Panc1 (cell line): ENCODE measurements around the gene RASGRF2. TPM values are rescaled to one million over a fixed set of nuclear protein-coding genes. Genes with fewer than 3 reads are reported as not detected.

ENCODE experiments used
- ATAC-seq: fragments of 200-7000 bp; cut with Tn5 transposase; 2 replicates; pipeline ENCODE4 v1.9.1; 2020; ENCODE audit warnings: mild to moderate bottlenecking, moderate library complexity
- BruUV-seq: library from RNA; stranded (reverse); fragments of 400-500 nt; replicated peaks from 2 replicates; lab custom pipeline; 2021; lab: Mats Ljungman, UMichigan
- CTCF ChIA-PET: fragments of 300-600 bp; sonication (Branson Sonifier 250); formaldehyde crosslinking; loops from one replicate; lab custom pipeline; 2022; ENCODE audit warnings: antibody characterized with exemption; lab: Charles Lee
- POLR2A ChIA-PET: fragments of 300-600 bp; sonication (Branson Sonifier 250); formaldehyde crosslinking; loops from one replicate; lab custom pipeline; 2022; ENCODE audit warnings: antibody characterized with exemption; lab: Charles Lee
- DNase-seq: peaks from one replicate; pipeline ENCODE4 v3.0.0-alpha.2; 2010; ENCODE audit warnings: low read depth, low spot score
- H3K27ac ChIP-seq: 2 replicates; pipeline ENCODE4 v1.5.1; 2011; ENCODE audit warnings: mild to moderate bottlenecking, low read length, inconsistent platforms
- H3K27me3 ChIP-seq: fragments of 200-500 bp; sonication (Bioruptor generic); 2 replicates; pipeline ENCODE4 v1.6.0; 2014; ENCODE audit warnings: low read length, inconsistent platforms; ENCODE audit not compliant: control insufficient read depth, insufficient read depth
- H3K36me3 ChIP-seq: fragments of 200-500 bp; sonication (Bioruptor generic); 2 replicates; pipeline ENCODE4 v1.5.1; 2014; ENCODE audit warnings: inconsistent platforms, mild to moderate bottlenecking, low read length, moderate library complexity; ENCODE audit not compliant: control insufficient read depth, insufficient read depth
- H3K4me1 ChIP-seq: 2 replicates; pipeline ENCODE4 v1.5.1; 2011; ENCODE audit warnings: inconsistent platforms, mild to moderate bottlenecking, low read length, moderate library complexity; ENCODE audit not compliant: control insufficient read depth, insufficient read depth
- H3K4me3 ChIP-seq, 2 experiments: 2 replicates each; pipeline ENCODE4 v1.5.1; 2011 to 2012; ENCODE audit warnings: low read depth in 2 of 2, low read length in 2 of 2, mild to moderate bottlenecking in 2 of 2, inconsistent platforms in 1 of 2, moderate library complexity in 1 of 2
- H3K9me3 ChIP-seq: fragments of 200-500 bp; sonication (Bioruptor generic); 2 replicates; pipeline ENCODE4 v1.5.1; 2014; ENCODE audit warnings: low read depth, mild to moderate bottlenecking, inconsistent platforms, low read length, moderate library complexity; ENCODE audit not compliant: control insufficient read depth, insufficient read depth
- CTCF ChIP-seq: fragments of 450-650 bp; IDR thresholded peaks from 2 replicates; pipeline ENCODE4 v1.5.1; 2017; ENCODE audit warnings: mild to moderate bottlenecking
- POLR2AphosphoS5 ChIP-seq: IDR thresholded peaks from 2 replicates; pipeline ENCODE4 v1.6.1; 2012; ENCODE audit warnings: mild to moderate bottlenecking, low read depth, low read length, moderate library complexity
- REST ChIP-seq, 2 experiments: IDR thresholded peaks; 2 replicates each; pipeline ENCODE4 v1.6.1; 2011 to 2012; ENCODE audit warnings: low read depth in 2 of 2, control low read depth in 1 of 2, low read length in 1 of 2, mild to moderate bottlenecking in 1 of 2, moderate library complexity in 1 of 2; ENCODE audit not compliant: insufficient read depth in 1 of 2
- SIN3A ChIP-seq: IDR thresholded peaks from 2 replicates; pipeline ENCODE4 v1.6.1; 2012; ENCODE audit warnings: low read depth, mild to moderate bottlenecking, low read length, moderate library complexity, borderline replicate concordance; ENCODE audit not compliant: insufficient read depth
- TCF7L2 ChIP-seq: IDR thresholded peaks from 2 replicates; pipeline ENCODE4 v1.6.1; 2011; ENCODE audit warnings: mild to moderate bottlenecking, low read depth, low read length, inconsistent platforms
- in situ Hi-C: cut with HindIII; loops from 2 replicates; pipeline ENCODE4 v1.10.0; 2016; ENCODE audit warnings: low sequenced_read_pairs, low pct_unique_long_range_greater_than_20kb
- intact Hi-C: fragments of 100-400 bp; cut with micrococcal nuclease; formaldehyde crosslinking; loops from one replicate; pipeline ENCODE4 v1.10.0; 2022; ENCODE audit not compliant: unreplicated experiment
- total RNA-seq: library from RNA; stranded (reverse); gene quantifications from one replicate; pipeline ENCODE4 v1.2.1, GENCODE V29; 2021; ENCODE audit not compliant: unreplicated experiment

RASGRF2 gene
- total RNA-seq, 1 experiment from 2014 or later, result 4.7 TPM

- in situ Hi-C loops, result no loop called here
- ATAC-seq, result no peak
Observed at GRCh38 chr5:81115261-81115660, 155.1 kb downstream of the RASGRF2 start.

GRCh38 chr5:81117566-81117965 is 157.4 kb downstream of the RASGRF2 start:
- Histone ChIP-seq H3K4me3 (no peak overlapping the region), H3K27ac (no peak overlapping the region), H3K27me3 (no peaks in the 10 kb centered on the region), H3K9me3 (no peaks in the 10 kb centered on the region), H3K36me3 (no peaks in the 10 kb centered on the region), H3K4me1 (no peaks in the 10 kb centered on the region)
- ChIA-PET CTCF (interaction anchor here (0.6 kb wide), 1 partner anchor 34 kb away, joined by 4 read pairs; no protein-coding TSS in a partner anchor), POLR2A (no interaction called here)
- no TSS peak for BruUV-seq
- intact Hi-C loops (no loop called here), in situ Hi-C loops (no loop called here)
- no peak for ATAC-seq
- TF ChIP-seq TCF7L2 (no peak), REST (IDR thresholded peaks at IDR 0.05; ENCODE audit: insufficient read depth in 1 of 2, low read depth in 2 of 2, low read length in 1 of 2) (no peak), CTCF (no peak), SIN3A (no peak)
- no peak for DNase-seq

More at GRCh38 chr5:81115261-81115660, 155.1 kb downstream of the RASGRF2 start:
- Histone ChIP-seq H3K9me3 (no peaks in the 10 kb centered on the region), H3K4me3 (no peak overlapping the region), H3K36me3 (no peaks in the 10 kb centered on the region), H3K4me1 (no peaks in the 10 kb centered on the region), H3K27ac (no peak overlapping the region), H3K27me3 (no peaks in the 10 kb centered on the region)
- intact Hi-C loops, result no loop called here
- ChIA-PET CTCF (no interaction called here), POLR2A (no interaction called here)
- BruUV-seq, result no TSS peak
- no peak for TF ChIP-seq REST (IDR thresholded peaks at IDR 0.05; ENCODE audit: insufficient read depth in 1 of 2, low read depth in 2 of 2, low read length in 1 of 2)
- TF ChIP-seq TCF7L2, result no peak
- no peak for TF ChIP-seq SIN3A
- no peak for TF ChIP-seq POLR2AphosphoS5
- TF ChIP-seq CTCF, result no peak
- no peak for DNase-seq
